CD4-positive, alpha-beta memory T cell (primary cell): ENCODE data around the gene AQP5. TPM values are rescaled to one million over a fixed set of nuclear protein-coding genes. Genes with fewer than 3 reads are reported as not detected.

Experiments
- CTCF ChIA-PET: fragments of 350-600 bp; sonication (Branson Sonifier 250); formaldehyde crosslinking; loops from one replicate; lab custom pipeline; 2021; ENCODE audit warnings: inconsistent platforms; ENCODE audit not compliant: partially characterized antibody; lab: Charles Lee
- POLR2A ChIA-PET: fragments of 350-600 bp; sonication (Branson Sonifier 250); formaldehyde crosslinking; loops from one replicate; lab custom pipeline; 2021; ENCODE audit not compliant: partially characterized antibody; lab: Charles Lee
- DNase-seq, 5 donors: peaks; one replicate each; pipeline versions ENCODE4 v3.0.0 to v3.0.0-alpha.2; 2020 to 2022; ENCODE audit warnings: mixed read lengths in 1 of 5
- H3K27ac ChIP-seq: one replicate; pipeline ENCODE4 v1.7.0; 2013; ENCODE audit warnings: low read depth, low read length
- H3K27me3 ChIP-seq: 2 replicates; pipeline ENCODE4 v1.7.0; 2013; ENCODE audit warnings: mild to moderate bottlenecking, low read length, moderate library complexity; ENCODE audit not compliant: insufficient read depth
- H3K36me3 ChIP-seq: 2 replicates; pipeline ENCODE4 v1.7.0; 2013; ENCODE audit warnings: mild to moderate bottlenecking, low read length, moderate library complexity; ENCODE audit not compliant: insufficient read depth
- H3K4me1 ChIP-seq: 2 replicates; pipeline ENCODE4 v1.7.0; 2013; ENCODE audit warnings: mild to moderate bottlenecking, low read length, moderate library complexity; ENCODE audit not compliant: insufficient read depth
- H3K4me3 ChIP-seq, 2 donors: one replicate each; pipeline ENCODE4 v1.7.0; 2013; ENCODE audit warnings: low read length in 2 of 2, mild to moderate bottlenecking in 1 of 2
- H3K9me3 ChIP-seq, 2 donors: one replicate each; pipeline ENCODE4 v1.7.0; 2013; ENCODE audit warnings: low read length in 2 of 2, control low read depth in 1 of 2; ENCODE audit not compliant: control insufficient read depth in 1 of 2
- H3K27ac Mint-ChIP-seq, 7 donors: one replicate each; pipeline ENCODE4 v1.8.0; 2020 to 2021; ENCODE audit warnings: mixed read lengths in 7 of 7, mild to moderate bottlenecking in 6 of 7, inconsistent platforms in 3 of 7, moderate library complexity in 3 of 7
- H3K27me3 Mint-ChIP-seq, 2 donors: one replicate each; pipeline ENCODE4 v1.8.0; 2020 to 2021; ENCODE audit warnings: mixed read lengths in 2 of 2
- H3K36me3 Mint-ChIP-seq, 2 donors: one replicate each; pipeline ENCODE4 v1.8.0; 2020 to 2021; ENCODE audit warnings: mixed read lengths in 2 of 2, inconsistent platforms in 1 of 2, mild to moderate bottlenecking in 1 of 2
- H3K4me1 Mint-ChIP-seq, 4 donors: one replicate each; pipeline ENCODE4 v1.8.0; 2020 to 2021; ENCODE audit warnings: mixed read lengths in 4 of 4, mild to moderate bottlenecking in 1 of 4
- H3K4me3 Mint-ChIP-seq, 8 donors: one replicate each; pipeline ENCODE4 v1.8.0; 2020 to 2021; ENCODE audit warnings: mixed read lengths in 8 of 8, mild to moderate bottlenecking in 7 of 8, moderate library complexity in 6 of 8, inconsistent platforms in 3 of 8
- H3K9me3 Mint-ChIP-seq, 8 donors: one replicate each; pipeline ENCODE4 v1.8.0; 2020 to 2021; ENCODE audit warnings: mixed read lengths in 8 of 8, mild to moderate bottlenecking in 5 of 8, inconsistent platforms in 3 of 8, moderate library complexity in 1 of 8
- intact Hi-C: fragments of 100-400 bp; cut with micrococcal nuclease; formaldehyde crosslinking; loops from one replicate; pipeline ENCODE4 v1.15.1; 2023
- polyA plus RNA-seq, 2 donors: library from polyadenylated mRNA; unstranded; fragments of 300-500 nt; fragmentation: Illumina TruSeq; gene quantifications; one replicate each; pipeline ENCODE4 v1.2.3, GENCODE V29; 2021
- total RNA-seq, 2 experiments: library from RNA; stranded (reverse); gene quantifications; one replicate each; pipeline ENCODE4 v1.2.3, GENCODE V29; 2021

AQP5 gene
- total and polyA plus RNA-seq, 4 experiments from 2014 or later, result not detected

- H3K36me3 Mint-ChIP-seq, result no peaks in the 10 kb centered on the region
- CTCF ChIA-PET, result interaction anchor here (0.5 to 0.8 kb wide), 3 partner anchors 9 to 349 kb away, joined by 3 read pairs; no protein-coding TSS in a partner anchor
Observed at GRCh38 chr12:49974231-49974675, 12.6 kb downstream of the AQP5 start.

GRCh38 chr12:49974677-49975317, 13.1 kb downstream of the AQP5 start:
- CTCF ChIA-PET, result interaction anchor here (0.5 to 1.2 kb wide), 4 partner anchors 8 to 349 kb away, joined by 3 to 5 read pairs (median 3); no protein-coding TSS in a partner anchor

More at GRCh38 chr12:49974231-49974675, 12.6 kb downstream of the AQP5 start:
- Mint-ChIP-seq H3K9me3 (no peaks in the 10 kb centered on the region), H3K27me3 (peaks cover 0 to 3% of the 10 kb centered on the region in 2 donors), H3K27ac (no peak overlapping the region), H3K4me3 (no peak overlapping the region), H3K4me1 (no peaks in the 10 kb centered on the region)
- POLR2A ChIA-PET, result no interaction called here
- intact Hi-C loops, result no loop called here
- no peaks in the 10 kb centered on the region for H3K36me3 ChIP-seq
- no peaks in the 10 kb centered on the region for H3K4me1 ChIP-seq
- H3K27ac ChIP-seq, result no peak overlapping the region
- no peaks in the 10 kb centered on the region for H3K9me3 ChIP-seq
- H3K4me3 ChIP-seq, result no peak overlapping the region
- peaks cover under 1% of the 10 kb centered on the region for H3K27me3 ChIP-seq
- DNase-seq, result no peak

GRCh38 chr12:49975318-49975761, 13.7 kb downstream of the AQP5 start:
- ChIA-PET CTCF (interaction anchor here (1.2 kb wide), 1 partner anchor 9 kb away, joined by 5 read pairs; no protein-coding TSS in a partner anchor), POLR2A (no interaction called here)
- Mint-ChIP-seq H3K36me3 (no peaks in the 10 kb centered on the region), H3K9me3 (no peaks in the 10 kb centered on the region), H3K27ac (no peak overlapping the region), H3K4me1 (no peaks in the 10 kb centered on the region), H3K4me3 (no peak overlapping the region), H3K27me3 (peaks cover 0 to 3% of the 10 kb centered on the region in 2 donors)
- no peak for DNase-seq
- Histone ChIP-seq H3K4me1 (no peaks in the 10 kb centered on the region), H3K27ac (no peak overlapping the region), H3K4me3 (no peak overlapping the region), H3K9me3 (no peaks in the 10 kb centered on the region), H3K27me3 (no peaks in the 10 kb centered on the region), H3K36me3 (no peaks in the 10 kb centered on the region)
- intact Hi-C loops, result no loop called here

More at GRCh38 chr12:49974677-49975317, 13.1 kb downstream of the AQP5 start:
- intact Hi-C loops, result no loop called here
- Histone ChIP-seq H3K9me3 (no peaks in the 10 kb centered on the region), H3K4me1 (no peaks in the 10 kb centered on the region), H3K27ac (no peak overlapping the region), H3K4me3 (no peak overlapping the region), H3K27me3 (no peaks in the 10 kb centered on the region), H3K36me3 (no peaks in the 10 kb centered on the region)
- peaks cover 0 to 3% of the 10 kb centered on the region in 2 donors for H3K27me3 Mint-ChIP-seq
- POLR2A ChIA-PET, result no interaction called here
- H3K27ac Mint-ChIP-seq, result no peak overlapping the region
- peak overlapping the region in 1 of 8 donors; percentile 5 for H3K4me3 Mint-ChIP-seq
- H3K4me1 Mint-ChIP-seq, result no peaks in the 10 kb centered on the region
- no peak for DNase-seq
- H3K9me3 Mint-ChIP-seq, result no peaks in the 10 kb centered on the region
- H3K36me3 Mint-ChIP-seq, result no peaks in the 10 kb centered on the region

- Mint-ChIP-seq H3K27me3 (peaks cover 0 to 3% of the 10 kb centered on the region in 2 donors), H3K4me3 (no peak overlapping the region), H3K4me1 (no peaks in the 10 kb centered on the region), H3K9me3 (no peaks in the 10 kb centered on the region), H3K27ac (no peak overlapping the region), H3K36me3 (no peaks in the 10 kb centered on the region)
- POLR2A ChIA-PET, result no interaction called here
- Histone ChIP-seq H3K27ac (no peak overlapping the region), H3K9me3 (no peaks in the 10 kb centered on the region), H3K4me1 (no peaks in the 10 kb centered on the region), H3K4me3 (no peak overlapping the region), H3K36me3 (no peaks in the 10 kb centered on the region), H3K27me3 (no peaks in the 10 kb centered on the region)
- CTCF ChIA-PET, result interaction anchor here (1.1 to 1.6 kb wide), 2 partner anchors 9 to 13 kb away, joined by 3 to 7 read pairs; no protein-coding TSS in a partner anchor
- no peak for DNase-seq
- intact Hi-C loops, result no loop called here
Observed at GRCh38 chr12:49976557-49976956, 14.9 kb downstream of the AQP5 start.

- H3K4me1 ChIP-seq, result no peaks in the 10 kb centered on the region
- Mint-ChIP-seq H3K27me3 (peaks cover 0 to 2% of the 10 kb centered on the region in 2 donors), H3K4me1 (no peaks in the 10 kb centered on the region), H3K9me3 (no peaks in the 10 kb centered on the region), H3K36me3 (no peaks in the 10 kb centered on the region), H3K27ac (no peak overlapping the region), H3K4me3 (no peak overlapping the region)
- CTCF ChIA-PET, result interaction anchor here (1.0 to 7.2 kb wide), 4 partner anchors 10 to 133 kb away, joined by 3 to 52 read pairs (median 4); partner anchors contain the start of gene COX14
- no peaks in the 10 kb centered on the region for H3K27me3 ChIP-seq
- POLR2A ChIA-PET, result no interaction called here
- H3K4me3 ChIP-seq, result no peak overlapping the region
- no peaks in the 10 kb centered on the region for H3K9me3 ChIP-seq
- H3K27ac ChIP-seq, result no peak overlapping the region
- no peaks in the 10 kb centered on the region for H3K36me3 ChIP-seq
- DNase-seq, result no peak
- intact Hi-C loops, result no loop called here
Observed at GRCh38 chr12:49978125-49978524, 16.5 kb downstream of the AQP5 start.

GRCh38 chr12:49979016-49979586, 17.4 kb downstream of the AQP5 start:
- Histone ChIP-seq H3K27ac (no peak overlapping the region), H3K36me3 (no peaks in the 10 kb centered on the region), H3K4me1 (no peaks in the 10 kb centered on the region), H3K9me3 (no peaks in the 10 kb centered on the region), H3K4me3 (no peak overlapping the region), H3K27me3 (no peaks in the 10 kb centered on the region)
- H3K4me3 Mint-ChIP-seq, result no peak overlapping the region
- POLR2A ChIA-PET, result no interaction called here
- no peak overlapping the region for H3K27ac Mint-ChIP-seq
- intact Hi-C loops, result no loop called here
- CTCF ChIA-PET, result interaction anchor here (0.7 to 7.2 kb wide), 4 partner anchors 11 to 132 kb away, joined by 3 to 52 read pairs (median 4); partner anchors contain the start of gene COX14
- no peaks in the 10 kb centered on the region for H3K27me3 Mint-ChIP-seq
- DNase-seq, result no peak
- H3K36me3 Mint-ChIP-seq, result no peaks in the 10 kb centered on the region
- no peaks in the 10 kb centered on the region for H3K9me3 Mint-ChIP-seq
- H3K4me1 Mint-ChIP-seq, result no peaks in the 10 kb centered on the region

- Mint-ChIP-seq H3K36me3 (no peaks in the 10 kb centered on the region), H3K9me3 (no peaks in the 10 kb centered on the region), H3K4me1 (no peaks in the 10 kb centered on the region), H3K4me3 (no peak overlapping the region), H3K27me3 (no peaks in the 10 kb centered on the region), H3K27ac (no peak overlapping the region)
- H3K4me3 ChIP-seq, result no peak overlapping the region
- no peaks in the 10 kb centered on the region for H3K36me3 ChIP-seq
- intact Hi-C loops, result no loop called here
- CTCF ChIA-PET, result interaction anchor here (0.7 to 7.2 kb wide), 3 partner anchors 8 to 114 kb away, joined by 3 to 52 read pairs (median 4); no protein-coding TSS in a partner anchor
- POLR2A ChIA-PET, result no interaction called here
- H3K27ac ChIP-seq, result no peak overlapping the region
- H3K4me1 ChIP-seq, result no peaks in the 10 kb centered on the region
- no peaks in the 10 kb centered on the region for H3K9me3 ChIP-seq
- no peak for DNase-seq
- no peaks in the 10 kb centered on the region for H3K27me3 ChIP-seq
Observed at GRCh38 chr12:49979791-49980190, 18.1 kb downstream of the AQP5 start.
